DMS153 treated with DMSO at 0.1 percent for 48 hours (cell line): Measurements from ENCODE around the gene CNST.
"Not testable (repeated sequence)": the region's sequence is repeated elsewhere in the genome, so short reads cannot be mapped to it uniquely, and the experiment has no call there.

Source experiments
- DNase-seq: peaks from one replicate; lab custom pipeline; 2025; ENCODE audit not compliant: unreplicated experiment; lab: John Stamatoyannopoulos, UW

Gene CNST

DNA sequence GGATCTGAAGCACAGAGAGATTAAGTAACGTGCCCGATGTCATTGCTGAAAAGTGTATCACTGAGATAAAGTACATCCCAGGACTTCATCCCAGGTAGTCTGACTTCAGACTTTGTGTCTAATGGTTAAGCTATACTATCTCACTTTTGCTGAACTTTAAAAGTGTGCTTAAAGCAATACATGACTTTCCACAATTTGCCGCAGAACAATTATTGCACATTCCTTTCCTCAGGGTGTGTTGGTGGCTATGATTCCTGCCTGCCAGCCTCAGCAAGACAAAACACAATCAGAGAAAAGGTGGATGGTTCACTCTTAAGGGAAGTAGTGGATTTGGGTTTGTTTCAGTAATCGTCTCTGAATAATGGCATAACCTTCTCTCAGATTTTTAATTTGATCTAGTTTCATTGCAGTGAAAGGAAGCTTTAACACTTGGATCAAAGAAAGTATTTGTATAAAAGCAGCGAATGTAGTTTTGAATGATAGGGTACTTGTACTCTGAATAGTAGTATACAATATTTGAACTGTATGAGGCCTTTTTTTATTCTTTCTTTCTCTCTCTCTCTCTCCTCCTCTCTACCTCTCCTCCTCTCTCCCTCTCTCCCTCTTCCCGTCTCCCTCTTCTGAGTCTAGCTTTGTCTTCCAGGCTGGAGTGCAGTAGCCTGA lies 47.0 kb downstream of the CNST start:
- DNase-seq = no peak

DNA sequence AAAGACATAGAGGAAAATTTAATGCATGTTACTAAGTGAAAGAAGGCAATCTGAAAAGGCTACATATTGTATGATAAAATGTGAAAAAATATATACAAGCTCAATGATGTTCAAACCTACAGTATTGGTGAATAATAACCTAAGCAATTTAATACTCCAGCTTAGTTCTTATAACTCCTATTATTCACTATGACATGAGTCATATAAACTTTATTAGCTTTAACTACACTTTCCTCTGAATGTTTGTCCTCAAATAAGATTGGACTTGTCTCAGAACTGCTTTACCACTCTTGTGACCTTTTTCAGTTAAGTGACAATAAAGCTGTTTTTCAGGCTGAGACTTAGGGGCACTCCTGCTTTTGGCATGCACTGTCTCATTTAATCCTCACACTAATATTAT lies 50.9 kb downstream of the CNST start:
- DNase-seq = no peak

DNA sequence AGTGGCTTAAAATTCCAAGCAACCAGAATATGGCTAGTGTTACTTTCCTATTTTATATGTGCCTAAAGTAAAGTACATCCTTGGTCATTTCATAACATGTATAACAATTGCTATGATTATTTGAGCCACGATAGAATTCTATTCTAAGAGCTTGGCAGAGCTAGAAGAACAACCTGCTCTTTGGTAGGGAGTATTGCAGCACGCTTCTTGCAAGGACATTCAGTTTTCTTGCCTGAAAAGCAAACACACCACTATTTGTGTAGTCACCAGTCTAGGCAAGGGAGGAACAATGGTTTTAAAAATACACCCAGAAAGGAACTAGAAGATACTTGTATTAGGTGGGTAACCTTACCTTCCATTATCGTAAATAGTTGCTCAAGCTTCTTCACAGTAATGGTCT lies 51.5 kb downstream of the CNST start:
- DNase-seq = no peak

GRCh38 chr1:246618240-246618808 lies 52.1 kb downstream of the CNST start:
- DNase-seq = no peak

- DNase-seq = no peak
Measured at GRCh38 chr1:246622035-246622652, 55.9 kb downstream of the CNST start.

GRCh38 chr1:246624091-246624490 lies 57.8 kb downstream of the CNST start:
- no peak for DNase-seq

GRCh38 chr1:246629030-246629429 lies 62.8 kb downstream of the CNST start:
- no peak for DNase-seq

- DNase-seq = no peak
Measured at GRCh38 chr1:246629976-246630375, 63.7 kb downstream of the CNST start.

DNA sequence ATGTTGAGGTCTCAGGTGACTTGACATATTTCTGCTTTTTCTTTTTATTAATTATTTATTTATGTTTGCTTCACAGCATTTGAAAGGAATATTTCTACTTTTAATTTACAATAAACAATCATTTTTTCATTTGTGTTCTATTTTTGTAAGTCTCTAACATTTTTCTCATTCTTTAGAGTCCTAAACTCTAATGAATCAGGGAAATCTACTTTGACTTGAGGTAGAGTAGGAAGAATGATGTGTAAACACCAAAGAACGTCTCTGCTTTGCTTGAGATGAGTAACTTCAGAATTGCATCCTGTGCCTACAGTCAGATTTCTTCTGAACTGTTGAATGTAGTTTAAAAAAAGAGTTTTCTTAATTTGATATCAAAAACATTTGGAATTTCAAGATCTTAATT lies 65.2 kb downstream of the CNST start:
- DNase-seq = no peak

DNA sequence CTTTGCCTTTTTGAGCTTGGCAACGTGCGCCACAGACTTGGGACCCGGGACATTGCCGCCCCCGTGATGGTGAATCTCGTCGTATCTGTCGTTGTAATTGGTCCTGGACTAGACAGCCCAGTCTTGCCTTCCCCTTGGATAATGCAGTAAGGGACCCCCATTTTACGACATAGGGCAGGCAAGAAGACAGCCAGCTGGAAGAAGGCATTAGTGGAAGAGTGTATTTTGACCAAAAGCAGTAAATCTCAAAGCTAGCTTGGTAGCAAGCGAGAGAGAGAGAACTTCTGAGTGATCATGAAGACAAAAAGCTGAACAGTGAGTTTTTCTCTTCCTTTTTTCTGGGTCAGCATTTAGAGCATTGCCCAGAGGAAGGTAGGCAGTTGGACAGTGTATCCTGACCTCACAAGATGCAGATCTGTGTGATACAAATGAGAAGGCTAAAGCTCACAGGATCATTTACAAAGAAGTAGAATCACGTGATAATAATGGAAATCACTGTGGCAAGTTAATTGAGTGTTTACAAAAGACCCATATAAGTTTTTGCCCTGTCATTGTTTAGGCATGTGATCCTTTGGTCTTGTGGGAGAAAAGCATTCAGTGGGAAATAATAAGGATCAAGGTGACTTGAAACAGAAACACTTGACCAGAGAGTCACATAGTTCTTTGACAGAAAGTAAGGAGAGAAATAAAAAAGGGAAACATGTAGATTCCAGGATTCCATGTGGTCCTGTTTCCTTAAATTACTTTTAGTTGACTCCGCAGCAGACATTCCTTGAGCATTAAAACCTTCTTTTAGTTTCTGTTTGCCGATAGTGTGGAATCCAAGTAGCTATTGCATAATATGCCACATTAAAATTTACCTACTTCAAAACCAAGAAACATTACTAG lies 66.3 kb downstream of the CNST start:
- DNase-seq = no peak

- not testable (repeated sequence) for DNase-seq
Measured at GRCh38 chr1:246634659-246635058, 68.4 kb downstream of the CNST start.

DNA sequence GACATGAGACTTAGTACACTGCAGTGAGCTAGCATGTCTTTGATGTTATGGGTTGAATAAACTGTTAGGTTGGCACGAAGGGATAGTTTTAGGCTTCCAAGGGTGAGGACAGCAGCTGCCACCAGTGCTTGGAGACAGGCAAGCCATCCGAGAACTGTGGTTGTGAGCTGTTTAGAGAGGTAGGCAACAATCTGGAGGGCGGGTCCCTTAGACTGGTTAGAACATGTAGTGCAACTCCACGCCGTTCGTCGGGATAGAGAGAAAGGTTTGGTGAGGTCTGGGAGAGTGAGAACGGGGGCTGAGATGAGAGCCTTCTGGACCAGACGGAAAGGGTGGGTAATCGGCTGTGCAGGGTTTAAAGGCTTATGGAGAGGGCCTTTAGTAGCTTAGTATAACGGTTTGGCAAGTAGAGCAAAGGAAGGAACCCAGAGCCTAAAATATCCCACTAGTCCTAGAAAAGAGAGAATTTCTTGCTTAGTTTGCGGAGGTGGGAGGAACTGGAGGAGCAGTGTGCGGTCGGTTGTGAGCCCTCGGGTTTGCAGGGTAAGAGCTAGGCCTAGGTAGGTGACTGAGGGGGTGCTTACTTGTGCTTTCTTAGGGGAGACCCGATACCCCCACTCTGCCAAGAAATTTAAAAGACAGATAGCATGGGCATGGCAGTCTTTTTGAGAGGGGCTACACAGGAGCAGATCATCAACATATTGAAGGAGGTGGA lies 72.8 kb downstream of the CNST start:
- no peak for DNase-seq

- DNase-seq = no peak
Measured at GRCh38 chr1:246639732-246640131, 73.5 kb downstream of the CNST start.

DNA sequence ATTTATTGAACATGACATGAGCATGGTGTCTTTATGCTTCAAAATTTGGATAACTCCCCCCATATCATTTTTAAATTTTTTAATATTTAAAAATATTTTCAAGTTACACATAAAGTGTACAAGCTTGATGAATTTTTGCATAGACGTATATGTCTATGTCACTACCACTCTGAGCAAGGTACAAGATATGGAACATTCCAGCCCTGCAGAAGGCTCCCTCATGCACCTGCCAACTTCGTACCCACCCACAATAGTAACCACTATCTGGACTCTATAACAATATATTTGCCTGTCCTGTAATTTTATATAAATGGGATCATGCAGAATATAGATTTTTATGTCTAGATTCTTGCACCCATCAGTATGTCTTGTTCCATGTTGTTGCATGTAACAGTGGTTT lies 74.5 kb downstream of the CNST start:
- DNase-seq = no peak

DNA sequence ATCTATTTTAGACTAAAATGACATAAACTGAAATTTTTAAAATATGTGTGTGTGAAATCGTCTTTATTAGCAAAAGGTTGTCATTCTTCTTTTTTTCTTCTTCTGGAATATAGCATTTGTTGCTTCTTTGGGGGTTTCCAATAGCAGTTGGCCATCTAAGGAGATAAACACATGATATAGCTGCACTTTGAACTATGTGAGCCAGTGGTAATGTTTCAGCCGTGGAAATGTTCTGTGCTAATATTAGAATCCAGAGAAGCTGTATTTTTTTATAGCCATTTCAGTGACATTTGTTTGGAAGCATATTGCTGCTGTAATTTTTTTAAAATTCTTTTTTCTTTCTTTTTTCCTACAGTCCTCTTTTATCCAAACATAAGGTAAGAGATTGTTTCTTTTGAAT lies 75.1 kb downstream of the CNST start:
- DNase-seq = no peak

- DNase-seq = no peak
Measured at GRCh38 chr1:246642719-246643118, 76.5 kb downstream of the CNST start.

DNA sequence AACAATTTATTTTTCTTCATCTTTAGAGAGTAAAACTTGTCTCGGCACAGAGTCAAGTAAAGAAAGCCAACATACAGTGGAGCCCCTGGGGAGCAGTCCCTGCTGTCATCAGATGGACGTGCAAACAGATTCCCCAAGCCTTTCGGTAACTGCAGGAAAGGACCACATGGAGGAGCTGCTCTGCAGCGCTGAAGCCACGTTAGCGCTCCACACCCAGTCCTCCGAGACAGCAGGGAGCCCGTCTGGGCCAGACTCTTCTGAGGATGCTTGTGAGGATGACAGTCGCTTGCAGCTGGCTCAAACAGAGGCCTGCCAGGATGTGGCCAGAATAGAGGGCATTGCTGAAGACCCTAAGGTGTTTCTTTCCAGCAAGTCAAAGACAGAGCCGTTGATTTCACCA lies 80.9 kb downstream of the CNST start:
- no peak for DNase-seq

DNA sequence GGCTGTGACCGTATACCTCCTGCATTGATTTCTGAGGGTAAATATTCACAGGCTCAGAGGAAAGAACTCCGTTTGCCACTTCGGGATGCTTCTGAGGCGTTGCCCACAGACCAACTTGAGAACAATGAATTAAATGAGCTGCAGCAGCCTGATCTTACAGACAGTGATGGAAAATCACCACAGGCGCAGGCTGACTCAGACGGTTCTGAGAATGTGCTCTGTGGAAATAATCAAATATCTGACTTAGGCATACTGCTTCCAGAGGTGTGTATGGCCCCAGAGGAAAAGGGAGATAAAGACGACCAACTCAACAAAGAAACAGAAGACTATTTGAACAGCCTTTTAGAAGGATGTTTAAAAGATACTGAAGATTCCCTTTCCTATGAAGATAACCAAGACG lies 81.3 kb downstream of the CNST start:
- no peak for DNase-seq

- DNase-seq = no peak
Measured at GRCh38 chr1:246651012-246651695, 84.9 kb downstream of the CNST start.

DNA sequence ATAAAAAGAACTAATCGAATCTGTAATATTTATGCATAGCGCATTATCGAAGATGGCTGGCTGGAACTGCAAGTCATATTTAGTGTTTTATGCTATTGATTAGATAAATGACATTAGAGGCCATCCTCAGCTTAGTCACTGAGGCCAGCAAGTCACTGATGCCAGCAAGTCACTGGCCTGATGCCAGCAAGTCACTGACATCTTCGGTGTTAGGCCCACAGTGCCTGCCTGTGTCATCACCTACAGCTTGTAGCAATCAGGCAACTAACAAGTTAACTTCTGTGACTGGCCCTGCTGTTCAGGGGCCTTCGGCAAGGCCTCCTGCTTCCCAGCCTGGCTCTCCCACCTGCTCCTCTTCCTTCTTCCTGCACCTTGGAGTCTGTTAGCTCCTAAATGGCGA lies 92.3 kb downstream of the CNST start:
- DNase-seq = no peak
